Sigmoid colon (tissue), 7 donors: ENCODE measurements around the gene DGAT2. TPM values are rescaled to one million over a fixed set of nuclear protein-coding genes. Genes with fewer than 3 reads are reported as not detected.

ENCODE experiments used
- DNase-seq: peaks from one replicate; pipeline ENCODE4 v3.0.0-alpha.2; 2019
- H3K27ac ChIP-seq, 4 donors: fragments of 200-600 bp; sonication (generic); one replicate each; pipeline ENCODE4 v1.5.1; 2016 to 2019; ENCODE audit warnings: mild to moderate bottlenecking in 1 of 4
- H3K27me3 ChIP-seq, 3 donors: fragments of 200-600 bp; sonication (generic); one replicate each; pipeline ENCODE4 v1.5.1; 2019; ENCODE audit warnings: mild to moderate bottlenecking in 1 of 3
- H3K36me3 ChIP-seq, 4 donors: fragments of 200-600 bp; sonication (generic); one replicate each; pipeline ENCODE4 v1.5.1; 2016 to 2019
- H3K4me1 ChIP-seq, 4 donors: fragments of 200-600 bp; sonication (generic); one replicate each; pipeline ENCODE4 v1.5.1; 2017 to 2019
- H3K4me3 ChIP-seq, 4 donors: fragments of 200-600 bp; sonication (generic); one replicate each; pipeline ENCODE4 v1.5.1; 2017 to 2019; ENCODE audit warnings: mild to moderate bottlenecking in 2 of 4, moderate library complexity in 1 of 4
- H3K9me3 ChIP-seq, 4 donors: fragments of 200-600 bp in 3 of 4; sonication (generic) in 3 of 4; one replicate each; pipeline versions ENCODE4 v1.5.1 to v1.6.1; 2013 to 2019
- EP300 ChIP-seq, 4 donors: sonication (generic); formaldehyde crosslinking; IDR thresholded peaks; one replicate each; pipeline ENCODE4 v1.6.1; 2017; ENCODE audit warnings: antibody characterized with exemption in 4 of 4
- POLR2A ChIP-seq, 2 donors: fragments of 450-650 bp; IDR thresholded peaks; one replicate each; pipeline ENCODE4 v1.6.1; 2016; ENCODE audit warnings: antibody characterized with exemption in 2 of 2, mild to moderate bottlenecking in 2 of 2, moderate library complexity in 2 of 2
- POLR2AphosphoS5 ChIP-seq, 4 donors: sonication (generic); formaldehyde crosslinking; IDR thresholded peaks; one replicate each; pipeline ENCODE4 v1.6.1; 2017; ENCODE audit warnings: antibody characterized with exemption in 4 of 4
- WGBS, 2 donors: extraction: QIAGEN DNeasy Blood & Tissue Kit; methylation state at CpG; one replicate each; pipeline ENCODE4 v1.1.7; 2013; 5-methylcytosine and 5-hydroxymethylcytosine counted together
- intact Hi-C: fragments of 100-400 bp; cut with DNase I; formaldehyde crosslinking; loops from one replicate; pipeline ENCODE4 v1.15.1; 2023
- polyA plus RNA-seq, 3 donors: library from polyadenylated mRNA; stranded (reverse); fragments of 200-250 nt; gene quantifications; one replicate each; pipeline ENCODE4 v1.2.3, GENCODE V29; 2013
- total RNA-seq, 4 donors: library from RNA; depleted of rRNA; stranded (reverse); fragments of >200 nt; gene quantifications; one replicate each; pipeline ENCODE4 v1.1.0, GENCODE V29; 2016
- TF ChIP-seq, protein P1 (sequence below), 4 experiments: fragments of 450-650 bp in 3 of 4; fragments of 200-600 bp in 1 of 4; IDR thresholded peaks; one replicate each; pipeline ENCODE4 v1.5.1; 2016 to 2019; ENCODE audit warnings: antibody characterized with exemption in 4 of 4, mild to moderate bottlenecking in 3 of 4, moderate library complexity in 2 of 4
- donor health status: healthy with polysubstance abuse.
- donor health status: Bipolar disorder and iron deficiency.
- donor health status: healthy.

Gene DGAT2
- total and polyA plus RNA-seq, 7 donors, result 0.55 to 20.3 (median 1.2) TPM

DNA sequence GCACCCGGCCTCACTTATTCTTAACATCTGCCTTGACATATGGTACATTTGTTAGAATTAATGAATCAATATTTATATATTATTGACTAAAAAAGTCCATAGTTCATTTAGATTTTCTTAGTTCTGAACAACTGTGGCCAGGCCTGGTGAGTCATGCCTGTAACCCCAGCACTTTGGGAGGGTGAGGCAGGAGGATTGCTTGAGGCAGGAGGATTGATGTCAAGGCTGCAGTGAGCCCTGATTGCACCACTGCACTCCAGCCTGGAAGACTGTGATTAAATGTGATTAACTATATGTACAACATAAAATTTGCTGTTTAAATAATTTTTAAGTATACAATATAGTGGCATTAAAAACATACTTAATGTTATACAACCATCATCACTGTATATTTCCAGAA, 52.1 kb downstream of the DGAT2 start:
- Histone ChIP-seq H3K27ac (peak overlapping the region in 2 of 4 donors; percentile 15 to 87), H3K4me1 (peaks cover 0 to 84% (median 57%) of the 10 kb centered on the region in 4 donors), H3K36me3 (no peaks in the 10 kb centered on the region), H3K9me3 (no peaks in the 10 kb centered on the region), H3K4me3 (no peak overlapping the region), H3K27me3 (no peaks in the 10 kb centered on the region)
- 79 to 81% methylated on average over 1 of the region's 1 CpG for WGBS, 2 donors
- no peak for DNase-seq
- TF ChIP-seq POLR2AphosphoS5 (IDR thresholded peaks at IDR 0.05), result no peak
- TF ChIP-seq POLR2A (IDR thresholded peaks at IDR 0.05), result no peak
- TF ChIP-seq, protein P1, sequence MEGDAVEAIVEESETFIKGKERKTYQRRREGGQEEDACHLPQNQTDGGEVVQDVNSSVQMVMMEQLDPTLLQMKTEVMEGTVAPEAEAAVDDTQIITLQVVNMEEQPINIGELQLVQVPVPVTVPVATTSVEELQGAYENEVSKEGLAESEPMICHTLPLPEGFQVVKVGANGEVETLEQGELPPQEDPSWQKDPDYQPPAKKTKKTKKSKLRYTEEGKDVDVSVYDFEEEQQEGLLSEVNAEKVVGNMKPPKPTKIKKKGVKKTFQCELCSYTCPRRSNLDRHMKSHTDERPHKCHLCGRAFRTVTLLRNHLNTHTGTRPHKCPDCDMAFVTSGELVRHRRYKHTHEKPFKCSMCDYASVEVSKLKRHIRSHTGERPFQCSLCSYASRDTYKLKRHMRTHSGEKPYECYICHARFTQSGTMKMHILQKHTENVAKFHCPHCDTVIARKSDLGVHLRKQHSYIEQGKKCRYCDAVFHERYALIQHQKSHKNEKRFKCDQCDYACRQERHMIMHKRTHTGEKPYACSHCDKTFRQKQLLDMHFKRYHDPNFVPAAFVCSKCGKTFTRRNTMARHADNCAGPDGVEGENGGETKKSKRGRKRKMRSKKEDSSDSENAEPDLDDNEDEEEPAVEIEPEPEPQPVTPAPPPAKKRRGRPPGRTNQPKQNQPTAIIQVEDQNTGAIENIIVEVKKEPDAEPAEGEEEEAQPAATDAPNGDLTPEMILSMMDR (IDR thresholded peaks at IDR 0.05), result no peak
- no peak for TF ChIP-seq EP300 (IDR thresholded peaks at IDR 0.05)
- intact Hi-C loops, result no loop called here

DNA sequence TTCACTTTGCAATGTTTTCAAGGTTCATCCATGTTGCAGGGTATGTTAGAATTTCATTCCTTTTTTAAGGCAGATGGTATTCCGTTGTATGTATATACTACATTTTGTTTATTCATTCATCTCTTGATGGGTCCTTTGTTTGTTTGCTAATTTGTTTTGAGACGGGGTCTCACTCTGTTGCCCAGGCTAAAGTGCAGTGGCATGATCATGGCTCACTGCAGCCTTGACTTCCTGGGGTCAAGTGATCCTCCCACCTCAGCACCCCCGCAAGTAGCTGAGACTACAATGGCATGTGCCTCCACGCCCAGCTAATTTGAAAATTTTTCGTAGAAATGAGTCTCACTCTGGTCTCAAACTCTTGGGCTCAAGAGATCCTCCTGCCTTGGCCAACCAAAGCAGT, 52.6 kb downstream of the DGAT2 start:
- WGBS, 2 donors, result 91 to 92% methylated on average over 5 of the region's 5 CpGs
- Histone ChIP-seq H3K4me3 (no peak overlapping the region), H3K27ac (peak overlapping the region in 3 of 4 donors; percentile 15 to 87 (median 78)), H3K27me3 (no peaks in the 10 kb centered on the region), H3K36me3 (no peaks in the 10 kb centered on the region), H3K9me3 (no peaks in the 10 kb centered on the region), H3K4me1 (peaks cover 0 to 85% (median 61%) of the 10 kb centered on the region in 4 donors)
- no peak for TF ChIP-seq POLR2A (IDR thresholded peaks at IDR 0.05)
- TF ChIP-seq, protein P1 (IDR thresholded peaks at IDR 0.05), result no peak
- TF ChIP-seq POLR2AphosphoS5 (IDR thresholded peaks at IDR 0.05), result no peak
- no peak for TF ChIP-seq EP300 (IDR thresholded peaks at IDR 0.05)
- intact Hi-C loops, result no loop called here
- no peak for DNase-seq

DNA sequence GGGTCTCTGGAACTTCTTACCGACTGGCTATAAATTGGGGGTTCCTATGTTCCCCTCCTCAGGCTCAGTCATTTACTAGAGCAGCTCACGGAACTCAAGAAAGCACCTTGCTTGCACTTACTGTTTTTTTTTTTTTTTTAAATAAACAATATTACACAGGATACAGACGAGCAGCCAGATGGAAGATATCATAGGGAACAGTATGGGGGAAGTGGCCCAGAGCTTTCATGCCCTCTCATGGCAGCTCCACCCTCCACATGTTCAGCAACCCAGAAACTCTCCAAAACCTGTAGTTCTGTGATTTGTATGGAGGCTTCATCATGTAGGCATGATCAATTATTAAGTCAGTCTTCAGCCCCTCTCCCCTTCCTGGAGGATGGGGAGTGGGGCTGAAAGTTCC, 54.0 kb downstream of the DGAT2 start:
- WGBS, 2 donors, result 63 to 74% methylated on average over 3 of the region's 3 CpGs
- intact Hi-C loops, result no loop called here

DNA sequence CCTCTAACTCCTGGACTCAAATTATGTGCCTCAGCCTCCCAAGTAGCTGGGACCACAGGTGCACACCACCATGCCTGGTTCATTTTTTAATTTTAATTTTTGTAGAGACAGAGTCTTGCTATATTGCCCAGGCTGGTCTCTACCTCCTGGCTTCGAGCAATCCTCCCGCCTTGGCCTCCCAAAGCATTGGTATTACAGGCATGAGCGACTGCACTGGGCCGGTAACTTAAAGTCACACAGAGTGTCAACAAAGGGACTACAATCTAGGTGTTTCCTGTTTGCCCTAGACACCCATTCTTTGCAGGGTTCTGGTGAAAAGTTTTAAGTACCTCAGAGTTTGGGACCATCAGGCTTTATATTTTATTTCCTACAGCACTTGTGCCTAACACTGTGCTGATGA, 54.8 kb downstream of the DGAT2 start:
- no peak for DNase-seq
- Histone ChIP-seq H3K27me3 (no peaks in the 10 kb centered on the region), H3K4me3 (no peak overlapping the region), H3K27ac (peak overlapping the region in 3 of 4 donors; percentile 78 to 92 (median 87)), H3K36me3 (no peaks in the 10 kb centered on the region), H3K4me1 (peaks cover 0 to 84% (median 62%) of the 10 kb centered on the region in 4 donors), H3K9me3 (no peaks in the 10 kb centered on the region)
- 69 to 71% methylated on average over 4 of the region's 4 CpGs for WGBS, 2 donors
- TF ChIP-seq POLR2A (IDR thresholded peaks at IDR 0.05) (no peak), EP300 (IDR thresholded peaks at IDR 0.05) (no peak), POLR2AphosphoS5 (IDR thresholded peaks at IDR 0.05) (no peak)
- TF ChIP-seq, protein P1 (IDR thresholded peaks at IDR 0.05), result no peak
- intact Hi-C loops, result no loop called here

More for the DNA sequence above, 54.0 kb downstream of the DGAT2 start:
- Histone ChIP-seq H3K9me3 (no peaks in the 10 kb centered on the region), H3K27me3 (no peaks in the 10 kb centered on the region), H3K4me1 (peaks cover 0 to 85% (median 60%) of the 10 kb centered on the region in 4 donors), H3K27ac (peak overlapping the region in 3 of 4 donors; percentile 78 to 92 (median 87)), H3K4me3 (no peak overlapping the region), H3K36me3 (no peaks in the 10 kb centered on the region)
- TF ChIP-seq POLR2AphosphoS5 (IDR thresholded peaks at IDR 0.05) (peak in 1 of 4 donors; percentile 37), EP300 (IDR thresholded peaks at IDR 0.05) (no peak), POLR2A (IDR thresholded peaks at IDR 0.05) (no peak)
- TF ChIP-seq, protein P1 (IDR thresholded peaks at IDR 0.05), result no peak
- DNase-seq, result no peak

DNA sequence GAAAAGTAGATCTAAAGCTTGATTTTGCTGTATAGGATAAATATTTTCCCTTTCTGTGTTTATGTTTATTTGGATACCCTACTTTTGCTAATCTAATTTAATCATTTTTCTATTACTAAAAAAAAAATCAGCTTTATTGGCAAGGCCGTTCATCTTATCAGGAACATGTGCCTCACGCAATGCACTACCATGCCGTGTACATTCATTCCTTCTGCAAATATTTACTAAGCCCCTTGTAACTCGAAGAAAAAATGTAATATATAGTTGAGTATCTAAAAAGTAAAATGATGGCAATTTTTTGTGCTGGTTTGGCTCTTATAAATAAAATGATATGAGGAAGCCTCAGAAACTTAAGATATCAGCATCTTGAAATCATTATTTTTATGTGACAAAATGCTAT, 55.4 kb downstream of the DGAT2 start:
- H3K9me3 ChIP-seq, result no peaks in the 10 kb centered on the region
- no peak overlapping the region for H3K4me3 ChIP-seq
- H3K4me1 ChIP-seq, result peaks cover 0 to 83% (median 64%) of the 10 kb centered on the region in 4 donors
- intact Hi-C loops, result no loop called here
- H3K27me3 ChIP-seq, result no peaks in the 10 kb centered on the region
- TF ChIP-seq POLR2A (IDR thresholded peaks at IDR 0.05) (no peak), POLR2AphosphoS5 (IDR thresholded peaks at IDR 0.05) (no peak), EP300 (IDR thresholded peaks at IDR 0.05) (no peak)
- TF ChIP-seq, protein P1 (IDR thresholded peaks at IDR 0.05), result no peak
- 22 to 50% methylated on average over 4 of the region's 4 CpGs for WGBS, 2 donors
- H3K27ac ChIP-seq, result peak overlapping the region; percentile 78 to 92 (median 86)
- no peaks in the 10 kb centered on the region for H3K36me3 ChIP-seq
- DNase-seq, result no peak
